Stimulated activated naive CD8-positive, alpha-beta T cell treated with anti-CD3 and anti-CD28 coated beads, Interleukin-15, amount 100 ng/mL, for 72 hours (primary cell): ENCODE data around the gene ADAP2.
"Not testable (repeated sequence)": the region's sequence is repeated elsewhere in the genome, so short reads cannot be mapped to it uniquely, and the experiment has no call there.

Source experiments
- ATAC-seq: fragments of 150-1000 bp; cut with Tn5 transposase; 2 replicates; pipeline ENCODE4 v1.10.0; 2021; ENCODE audit warnings: mild to moderate bottlenecking, moderate library complexity
- DNase-seq, 2 donors: peaks; one replicate each; pipeline ENCODE4 v3.0.0; 2021 to 2022
- H3K27ac Mint-ChIP-seq, 2 donors: one replicate each; pipeline ENCODE4 v1.8.0; 2022; ENCODE audit warnings: mild to moderate bottlenecking in 2 of 2, mixed read lengths in 2 of 2, moderate library complexity in 2 of 2
- H3K27me3 Mint-ChIP-seq: one replicate; pipeline ENCODE4 v1.8.0; 2022; ENCODE audit warnings: mixed read lengths
- H3K4me1 Mint-ChIP-seq: one replicate; pipeline ENCODE4 v1.8.0; 2022; ENCODE audit warnings: mild to moderate bottlenecking, mixed read lengths
- H3K4me3 Mint-ChIP-seq, 2 donors: one replicate each; pipeline ENCODE4 v1.8.0; 2022; ENCODE audit warnings: mild to moderate bottlenecking in 2 of 2, mixed read lengths in 2 of 2, moderate library complexity in 1 of 2
- H3K9me3 Mint-ChIP-seq, 2 donors: one replicate each; pipeline ENCODE4 v1.8.0; 2022; ENCODE audit warnings: mixed read lengths in 2 of 2

The ADAP2 gene, protein sequence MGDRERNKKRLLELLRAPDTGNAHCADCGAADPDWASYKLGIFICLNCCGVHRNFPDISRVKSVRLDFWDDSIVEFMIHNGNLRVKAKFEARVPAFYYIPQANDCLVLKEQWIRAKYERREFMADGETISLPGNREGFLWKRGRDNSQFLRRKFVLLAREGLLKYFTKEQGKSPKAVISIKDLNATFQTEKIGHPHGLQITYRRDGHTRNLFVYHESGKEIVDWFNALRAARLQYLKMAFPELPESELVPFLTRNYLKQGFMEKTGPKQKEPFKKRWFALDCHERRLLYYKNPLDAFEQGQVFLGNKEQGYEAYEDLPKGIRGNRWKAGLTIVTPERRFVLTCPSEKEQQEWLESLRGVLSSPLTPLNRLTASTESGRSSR

DNA sequence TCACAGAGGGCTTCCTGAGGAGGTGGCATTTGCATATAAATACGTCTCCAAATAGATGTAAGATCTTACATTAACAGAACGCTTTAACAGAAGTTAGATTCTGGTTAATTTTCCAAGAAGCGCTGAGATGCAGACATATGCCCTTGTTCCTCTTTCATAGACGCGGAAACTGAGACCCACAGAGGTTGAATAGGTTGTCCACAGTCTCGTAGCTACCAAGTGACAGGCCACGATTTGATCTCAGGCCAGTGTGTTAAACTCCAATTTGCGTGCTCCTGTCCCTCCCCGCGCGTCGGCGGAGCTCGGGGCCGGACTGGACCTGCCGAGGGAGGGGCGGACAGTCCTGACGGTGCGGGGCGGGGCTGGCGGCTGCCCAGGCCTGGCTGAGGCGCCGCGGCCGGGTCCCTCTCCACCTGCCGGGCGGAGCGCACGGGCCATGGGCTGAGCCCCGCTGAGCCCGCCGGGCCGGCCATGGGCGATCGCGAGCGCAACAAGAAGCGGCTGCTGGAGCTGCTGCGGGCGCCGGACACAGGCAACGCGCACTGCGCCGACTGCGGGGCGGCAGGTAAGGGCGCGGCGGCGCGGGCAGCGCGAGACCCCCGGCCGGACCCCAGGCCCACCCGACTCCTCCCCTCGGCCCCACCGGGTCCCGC, at the start of gene ADAP2:
TSS of gene ADAP2 (plus strand) at position 402 of the 653 bp plus-strand sequence. CDS start at position 472, 70 bp downstream.
- no peak for DNase-seq
- Mint-ChIP-seq H3K27ac (peak within 1 kb of the TSS in 1 of 2 donors; percentile 60), H3K4me3 (peak within 1 kb of the TSS; percentile 78 to 85)

DNA sequence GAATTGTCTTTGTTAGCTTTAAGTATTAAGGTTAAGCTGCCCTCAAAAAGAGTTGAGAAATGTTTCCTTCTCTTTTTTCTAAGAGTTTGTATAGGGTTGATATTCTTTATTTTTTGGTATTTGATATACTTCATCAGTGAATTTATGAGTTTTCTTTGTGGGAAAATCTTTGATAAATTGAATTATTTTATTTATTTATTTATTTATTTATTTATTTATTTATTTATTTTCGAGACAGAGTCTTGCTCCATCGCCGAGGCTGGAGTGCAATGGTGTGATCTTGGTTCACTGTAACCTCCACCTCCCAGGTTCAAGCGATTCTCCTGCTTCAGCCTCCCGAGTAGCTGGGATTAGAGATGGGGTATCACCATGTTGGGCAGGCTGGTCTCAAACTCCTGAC, 35.6 kb upstream of the ADAP2 start:
- Mint-ChIP-seq H3K27ac (no peak overlapping the region), H3K4me3 (no peak overlapping the region), H3K4me1 (no peaks in the 10 kb centered on the region), H3K27me3 (no peaks in the 10 kb centered on the region), H3K9me3 (no peaks in the 10 kb centered on the region)
- ATAC-seq (no peak), DNase-seq (no peak)

More for the DNA sequence above, at the start of gene ADAP2:
- Mint-ChIP-seq H3K4me1 (peaks cover 17% of the 10 kb centered on the region), H3K27me3 (peaks cover 65% of the 10 kb centered on the region), H3K9me3 (no peaks in the 10 kb centered on the region)
- peak; percentile 55 for ATAC-seq

DNA sequence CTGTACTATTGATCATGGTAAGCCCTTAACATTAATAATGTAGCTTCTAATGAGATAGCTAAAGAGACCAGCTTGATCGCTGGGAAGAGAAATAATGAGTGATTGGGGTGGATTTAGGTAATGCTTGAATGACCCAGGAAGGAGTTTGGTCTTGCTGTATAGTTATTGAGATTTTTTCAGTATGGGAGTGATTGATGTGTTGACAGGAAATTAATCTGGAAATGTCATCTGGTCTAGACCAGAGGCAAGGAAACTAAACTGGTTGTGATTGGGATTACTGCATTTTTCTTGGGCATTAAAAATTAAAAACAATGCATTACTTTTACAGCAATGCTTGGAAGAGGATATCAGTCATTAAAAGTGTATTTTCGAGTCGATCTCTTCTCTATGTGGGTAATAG, 27.5 kb upstream of the ADAP2 start:
- Mint-ChIP-seq H3K4me1 (no peaks in the 10 kb centered on the region), H3K9me3 (no peaks in the 10 kb centered on the region), H3K27ac (no peak overlapping the region), H3K4me3 (no peak overlapping the region), H3K27me3 (no peaks in the 10 kb centered on the region)
- DNase-seq (no peak), ATAC-seq (no peak)

DNA sequence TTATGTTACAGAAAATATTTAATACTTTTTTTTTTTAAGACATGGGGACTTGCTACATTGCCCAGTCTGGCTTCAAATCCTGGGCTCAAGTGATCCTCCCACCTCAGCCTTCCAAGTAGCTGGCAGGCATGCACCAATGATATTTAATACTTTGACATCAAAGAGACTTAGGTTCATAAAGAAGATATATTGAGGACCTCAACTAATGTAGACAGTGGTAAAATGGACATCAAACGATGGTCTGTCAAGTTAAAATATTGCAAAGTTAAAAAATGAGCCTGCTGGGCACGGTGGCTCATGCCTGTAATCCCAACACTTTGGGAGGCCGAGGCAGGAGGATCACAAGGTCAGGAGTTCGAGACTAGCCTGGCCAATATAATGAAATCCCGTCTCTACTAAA, 24.4 kb upstream of the ADAP2 start:
- H3K27me3 Mint-ChIP-seq: no peaks in the 10 kb centered on the region
- ATAC-seq (no peak), DNase-seq (no peak)
- no peaks in the 10 kb centered on the region for H3K9me3 Mint-ChIP-seq
- peaks cover 11% of the 10 kb centered on the region for H3K4me1 Mint-ChIP-seq
- no peak overlapping the region for H3K27ac Mint-ChIP-seq
- no peak overlapping the region for H3K4me3 Mint-ChIP-seq

DNA sequence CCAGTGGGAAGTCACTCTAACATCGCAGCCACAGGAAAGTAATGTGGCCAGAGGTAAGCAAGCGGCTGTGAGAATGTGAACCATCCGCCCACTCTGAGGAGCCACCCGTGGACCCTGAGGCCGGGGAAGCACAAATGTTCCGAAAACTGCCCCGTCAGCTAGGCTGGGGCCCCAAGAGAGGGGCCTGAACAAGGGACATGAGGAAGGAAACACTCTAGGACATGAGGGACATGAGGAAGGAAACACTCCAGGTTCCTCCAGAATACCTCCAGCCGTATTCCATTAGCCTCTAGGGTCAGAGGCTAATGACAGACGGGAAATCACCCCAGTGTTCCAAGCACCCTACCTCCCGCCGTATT, 16.0 kb upstream of the ADAP2 start:
- Mint-ChIP-seq H3K9me3 (no peaks in the 10 kb centered on the region), H3K4me3 (peak overlapping the region; percentile 96 to 97), H3K27me3 (no peaks in the 10 kb centered on the region), H3K27ac (peak overlapping the region; percentile 98), H3K4me1 (peaks cover 50% of the 10 kb centered on the region)
- no peak for DNase-seq
- peak; percentile 46 for ATAC-seq

DNA sequence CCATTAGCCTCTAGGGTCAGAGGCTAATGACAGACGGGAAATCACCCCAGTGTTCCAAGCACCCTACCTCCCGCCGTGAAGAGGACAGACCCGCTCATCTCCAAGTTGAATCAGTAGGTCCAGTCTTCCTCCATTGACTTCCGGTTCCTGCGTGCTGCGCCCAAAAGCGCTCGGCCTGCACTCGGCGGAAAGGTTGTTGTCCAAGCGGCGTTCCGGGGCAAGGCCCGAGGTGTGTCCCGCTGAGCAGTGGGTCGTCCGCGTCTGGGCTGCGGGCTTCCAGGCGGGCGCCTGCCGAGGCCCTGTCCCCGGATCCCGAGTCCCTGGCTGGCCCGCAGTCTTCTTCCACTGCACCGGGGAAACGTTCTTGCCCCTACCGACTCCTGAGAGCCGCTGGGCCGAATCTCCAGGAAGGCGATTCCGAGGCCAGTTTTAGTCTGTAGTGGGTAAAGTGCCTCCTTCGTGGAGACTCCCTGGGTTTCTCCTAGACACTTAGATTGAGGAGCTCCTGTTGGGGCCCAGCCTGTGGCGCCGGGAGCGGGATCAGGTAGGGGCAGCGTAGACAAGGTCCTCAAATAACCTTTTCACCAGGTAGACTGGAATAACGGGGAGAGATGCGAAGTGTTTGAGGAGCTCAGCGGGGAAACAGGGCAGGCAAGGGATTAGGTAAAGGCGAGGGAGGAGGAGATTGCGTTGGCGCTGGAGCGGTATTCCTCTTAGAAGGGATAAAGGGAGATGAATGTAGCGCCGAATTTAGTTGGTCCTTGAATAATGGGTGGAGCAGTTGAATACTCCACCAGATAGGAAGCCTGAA, 15.4 kb upstream of the ADAP2 start, which contains the start of gene TEFM:
TSS of gene TEFM (minus strand) at position 138 of the 811 bp plus-strand sequence. CDS start at position 98, 40 bp downstream.
- H3K9me3 Mint-ChIP-seq: no peaks in the 10 kb centered on the region
- H3K4me3 Mint-ChIP-seq: peak within 1 kb of the TSS; percentile 96 to 97
- peak within 1 kb of the TSS; percentile 98 for H3K27ac Mint-ChIP-seq
- no peaks in the 10 kb centered on the region for H3K27me3 Mint-ChIP-seq
- peak; percentile 92 to 95 for DNase-seq
- ATAC-seq: peak; percentile 100
- peaks cover 46% of the 10 kb centered on the region for H3K4me1 Mint-ChIP-seq

DNA sequence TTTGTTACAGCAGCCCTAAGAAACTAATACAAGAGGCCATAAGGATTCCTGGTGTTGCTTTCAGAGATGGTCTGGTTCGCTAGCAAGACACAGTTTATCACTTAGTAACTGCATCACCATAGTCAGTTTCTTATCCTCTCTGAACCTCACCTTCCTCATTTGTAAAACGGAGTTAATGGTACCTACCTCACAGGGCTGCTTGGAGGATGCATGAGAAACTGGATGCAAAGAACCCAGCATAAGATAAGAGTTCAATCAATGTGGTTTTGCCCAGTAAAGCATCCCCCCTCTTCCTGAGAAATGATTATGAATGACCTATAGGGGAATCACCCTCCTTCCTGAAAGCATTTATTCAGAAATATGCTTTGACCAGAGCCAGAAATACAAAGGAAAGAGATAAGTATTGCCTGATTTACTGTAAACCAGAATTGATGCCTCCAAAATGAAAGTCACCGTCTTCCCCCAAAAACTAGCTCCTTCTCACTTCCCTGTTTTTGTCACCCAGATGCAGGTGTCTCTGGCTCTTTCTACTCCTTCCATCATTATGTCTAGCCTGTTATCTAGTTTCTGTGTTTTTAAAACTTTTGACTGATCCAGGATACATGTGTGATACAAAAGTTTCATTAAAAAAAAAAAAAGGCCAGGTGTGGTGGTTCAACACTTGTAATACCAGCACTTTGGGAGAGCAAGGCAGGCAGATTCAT, 12.9 kb upstream of the ADAP2 start:
- no peak for DNase-seq
- Mint-ChIP-seq H3K27ac (no peak overlapping the region), H3K27me3 (no peaks in the 10 kb centered on the region), H3K4me3 (no peak overlapping the region), H3K4me1 (peaks cover 29% of the 10 kb centered on the region), H3K9me3 (no peaks in the 10 kb centered on the region)
- no peak for ATAC-seq

DNA sequence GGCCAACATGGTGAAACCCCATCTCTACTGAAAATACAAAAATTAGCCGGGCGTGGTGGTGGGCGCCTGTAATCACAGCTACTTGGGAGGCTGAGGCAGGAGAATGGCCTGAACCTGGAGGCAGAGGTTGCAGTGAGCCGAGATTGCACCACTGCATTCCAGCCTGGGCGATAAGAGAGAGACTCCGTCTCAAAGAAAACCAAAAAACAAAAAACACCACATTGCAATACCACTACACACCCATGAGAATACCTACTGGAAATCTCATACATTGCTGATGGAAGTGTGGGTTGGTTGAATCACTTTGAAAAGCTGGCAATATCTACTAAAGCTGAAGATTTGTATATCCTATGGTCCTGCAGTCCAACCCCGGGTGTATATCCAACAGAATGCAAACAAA, 11.6 kb upstream of the ADAP2 start:
- H3K4me1 Mint-ChIP-seq: peaks cover 24% of the 10 kb centered on the region
- H3K27me3 Mint-ChIP-seq, H3K4me3 Mint-ChIP-seq, H3K9me3 Mint-ChIP-seq, DNase-seq, H3K27ac Mint-ChIP-seq, ATAC-seq: not testable (repeated sequence)

DNA sequence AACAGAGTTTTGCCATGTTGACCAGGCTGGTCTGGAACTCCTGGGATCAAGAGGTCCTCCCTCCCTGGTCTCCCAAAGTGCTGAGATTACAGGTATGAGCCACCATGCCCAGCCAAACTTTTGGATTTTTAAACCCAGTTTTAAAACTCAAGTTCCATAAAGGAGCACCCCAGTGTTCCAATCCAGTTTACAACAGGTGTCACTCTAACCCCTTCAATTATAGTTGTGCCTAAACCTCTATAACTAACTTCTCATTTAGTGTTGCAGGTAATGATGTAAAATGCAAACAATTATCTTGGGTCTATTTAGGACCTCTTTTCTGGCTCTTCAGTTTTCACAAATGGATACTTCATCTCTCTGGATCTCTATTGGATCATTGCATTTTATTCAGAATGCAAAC, 7.8 kb upstream of the ADAP2 start:
- H3K4me3 Mint-ChIP-seq: no peak overlapping the region
- no peak overlapping the region for H3K27ac Mint-ChIP-seq
- ATAC-seq: no peak
- DNase-seq: no peak
- H3K4me1 Mint-ChIP-seq: peaks cover 2% of the 10 kb centered on the region
- no peaks in the 10 kb centered on the region for H3K27me3 Mint-ChIP-seq
- H3K9me3 Mint-ChIP-seq: no peaks in the 10 kb centered on the region

DNA sequence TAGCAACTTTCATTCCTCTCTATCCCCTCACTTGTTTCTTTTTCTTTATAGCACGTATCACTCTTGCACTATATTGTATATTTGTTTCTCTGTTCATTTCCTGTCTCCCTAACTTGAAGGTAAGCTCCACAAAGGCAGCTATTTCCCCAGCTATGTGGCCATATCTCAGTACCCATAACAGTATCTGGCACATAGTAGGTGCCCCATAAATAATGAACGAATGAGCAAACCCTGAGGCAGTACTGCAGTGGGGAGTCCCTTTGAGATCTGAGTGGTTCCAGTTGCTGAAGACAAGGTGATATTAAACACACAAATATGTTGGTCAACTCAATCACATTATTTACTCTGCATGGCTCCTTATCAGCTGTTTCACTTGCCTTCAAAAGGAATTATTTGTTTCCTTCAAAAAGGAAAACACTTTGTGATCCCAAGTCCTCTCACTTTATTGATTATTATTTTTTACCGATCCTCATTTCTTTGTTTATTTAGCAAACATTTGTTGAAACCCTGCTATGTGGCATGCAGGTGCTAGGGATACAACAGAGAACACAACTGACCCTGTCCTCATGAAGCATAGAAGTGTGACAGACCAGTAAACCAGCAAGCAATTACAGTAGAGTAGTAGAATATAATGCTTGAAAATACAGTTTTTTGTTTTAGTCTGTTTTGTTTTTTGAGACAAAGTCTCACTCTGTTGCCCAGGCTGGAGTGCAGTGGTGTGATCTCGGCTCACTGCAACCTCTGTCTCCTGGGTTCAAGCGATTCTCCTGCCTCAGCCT, 5.7 kb upstream of the ADAP2 start:
- Mint-ChIP-seq H3K4me1 (no peaks in the 10 kb centered on the region), H3K4me3 (no peak overlapping the region), H3K27me3 (peaks cover 12% of the 10 kb centered on the region), H3K9me3 (no peaks in the 10 kb centered on the region), H3K27ac (no peak overlapping the region)
- no peak for DNase-seq
- no peak for ATAC-seq

DNA sequence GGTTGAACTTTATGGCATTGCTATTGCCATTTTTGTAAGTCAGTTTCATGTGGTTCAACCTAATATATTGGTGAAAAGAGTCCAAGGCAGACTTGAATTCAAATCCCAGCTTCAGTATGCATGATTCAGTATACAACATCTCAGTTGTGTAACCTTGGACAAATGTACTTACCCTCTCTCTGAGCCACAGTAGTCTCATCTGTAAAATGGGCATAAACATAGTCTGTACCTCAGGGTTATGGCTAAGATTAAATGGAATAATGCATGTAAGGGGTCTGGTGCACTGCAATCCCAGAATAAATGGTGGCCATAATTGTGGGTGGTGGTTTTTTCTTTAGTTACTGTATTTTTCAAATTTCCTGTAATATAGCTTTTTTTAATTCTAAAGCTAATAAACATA, 4.7 kb upstream of the ADAP2 start:
- Mint-ChIP-seq H3K27ac (no peak overlapping the region), H3K9me3 (no peaks in the 10 kb centered on the region), H3K27me3 (peaks cover 22% of the 10 kb centered on the region), H3K4me1 (peaks cover 7% of the 10 kb centered on the region), H3K4me3 (no peak overlapping the region)
- ATAC-seq: no peak
- DNase-seq: no peak

DNA sequence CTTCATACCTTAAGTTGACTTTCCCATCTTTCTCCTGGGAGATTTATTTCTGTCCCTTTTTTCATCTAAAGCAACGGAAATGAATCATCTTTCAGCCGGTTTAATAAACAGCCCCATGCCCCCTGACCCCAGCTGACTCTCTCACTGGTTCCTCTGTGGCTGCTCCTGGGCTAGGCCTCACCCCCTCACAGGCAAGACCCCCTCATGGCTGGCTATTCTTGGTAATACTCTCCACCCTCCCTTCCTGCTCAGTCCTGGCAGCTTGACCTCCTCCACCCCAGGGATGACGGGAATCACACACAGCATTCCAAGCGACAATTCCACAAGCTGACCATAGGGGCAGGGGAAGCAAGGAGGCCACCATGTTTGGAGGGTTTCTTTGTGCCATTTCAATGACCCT, 1.5 kb upstream of the ADAP2 start:
- Mint-ChIP-seq H3K27me3 (peaks cover 51% of the 10 kb centered on the region), H3K4me1 (peaks cover 17% of the 10 kb centered on the region), H3K4me3 (no peak overlapping the region), H3K27ac (no peak overlapping the region), H3K9me3 (no peaks in the 10 kb centered on the region)
- ATAC-seq (no peak), DNase-seq (no peak)

DNA sequence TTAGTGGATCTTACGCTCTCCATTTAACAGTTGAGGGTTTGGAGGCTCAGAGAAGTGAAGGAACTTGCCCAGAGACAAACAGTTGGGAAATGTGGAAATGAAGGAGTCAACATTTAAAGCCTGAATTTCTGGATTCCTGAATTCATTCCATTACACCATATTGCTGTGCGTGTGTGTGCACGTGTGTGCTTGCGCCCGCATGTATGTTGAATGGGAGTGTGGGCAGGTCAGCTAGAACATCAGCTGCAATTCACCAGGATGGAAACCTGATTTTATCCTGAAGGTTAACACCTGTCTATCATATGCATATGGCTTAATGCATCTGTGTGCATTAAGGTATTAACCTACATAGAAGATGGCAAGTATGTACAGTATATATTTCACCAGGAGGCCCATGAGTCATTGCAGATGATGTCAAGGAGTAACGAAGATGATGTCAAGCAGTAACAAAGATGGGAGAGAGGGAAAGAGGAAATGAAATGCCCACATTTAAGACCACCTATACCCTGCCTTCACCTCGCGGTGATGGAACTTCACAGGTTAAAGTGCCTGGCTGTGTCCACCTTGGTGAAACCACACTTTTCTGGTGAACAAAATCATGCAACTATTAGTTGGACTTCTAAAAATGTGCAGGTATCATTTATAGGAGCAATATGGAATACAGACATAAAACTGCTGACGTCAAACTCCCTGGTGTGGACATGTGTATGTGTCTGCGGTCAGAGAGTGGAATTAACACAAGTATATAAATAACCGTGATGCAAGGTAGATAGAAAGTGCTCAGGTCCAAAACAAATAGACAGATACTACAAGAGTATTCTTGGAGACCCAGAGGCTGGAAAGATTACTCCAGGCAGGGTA, 832 bp upstream of the ADAP2 start:
- no peak for ATAC-seq
- no peaks in the 10 kb centered on the region for H3K9me3 Mint-ChIP-seq
- H3K27ac Mint-ChIP-seq: no peak overlapping the region
- peaks cover 57% of the 10 kb centered on the region for H3K27me3 Mint-ChIP-seq
- no peak for DNase-seq
- peaks cover 17% of the 10 kb centered on the region for H3K4me1 Mint-ChIP-seq
- peak overlapping the region; percentile 70 to 73 for H3K4me3 Mint-ChIP-seq
